WTC11 (cell line): ENCODE data around the gene SUV39H2.
A peak's percentile ranks its signal among the peaks of the same experiment; 100 is the strongest.

Experiments used
- TF ChIP-seq, protein P1 (sequence below): fragments of 200-600 bp; IDR thresholded peaks from 2 replicates; pipeline ENCODE4 v1.8.0; 2022; ENCODE audit warnings: antibody characterized with exemption
- TF ChIP-seq, protein P2 (sequence below): sonication (generic); formaldehyde crosslinking; IDR thresholded peaks from 2 replicates; pipeline ENCODE4 v1.8.0; 2022; ENCODE audit warnings: mild to moderate bottlenecking, missing genetic modification reagents
- TF ChIP-seq, protein P3 (sequence below): sonication (generic); formaldehyde crosslinking; IDR thresholded peaks from 2 replicates; pipeline ENCODE4 v1.8.1; 2023; ENCODE audit warnings: mild to moderate bottlenecking, missing genetic modification reagents, borderline replicate concordance
- TF ChIP-seq, protein P4 (sequence below): sonication (generic); formaldehyde crosslinking; IDR thresholded peaks from 2 replicates; pipeline ENCODE4 v1.8.1; 2023; ENCODE audit warnings: mild to moderate bottlenecking, missing genetic modification reagents, moderate library complexity

DNA sequence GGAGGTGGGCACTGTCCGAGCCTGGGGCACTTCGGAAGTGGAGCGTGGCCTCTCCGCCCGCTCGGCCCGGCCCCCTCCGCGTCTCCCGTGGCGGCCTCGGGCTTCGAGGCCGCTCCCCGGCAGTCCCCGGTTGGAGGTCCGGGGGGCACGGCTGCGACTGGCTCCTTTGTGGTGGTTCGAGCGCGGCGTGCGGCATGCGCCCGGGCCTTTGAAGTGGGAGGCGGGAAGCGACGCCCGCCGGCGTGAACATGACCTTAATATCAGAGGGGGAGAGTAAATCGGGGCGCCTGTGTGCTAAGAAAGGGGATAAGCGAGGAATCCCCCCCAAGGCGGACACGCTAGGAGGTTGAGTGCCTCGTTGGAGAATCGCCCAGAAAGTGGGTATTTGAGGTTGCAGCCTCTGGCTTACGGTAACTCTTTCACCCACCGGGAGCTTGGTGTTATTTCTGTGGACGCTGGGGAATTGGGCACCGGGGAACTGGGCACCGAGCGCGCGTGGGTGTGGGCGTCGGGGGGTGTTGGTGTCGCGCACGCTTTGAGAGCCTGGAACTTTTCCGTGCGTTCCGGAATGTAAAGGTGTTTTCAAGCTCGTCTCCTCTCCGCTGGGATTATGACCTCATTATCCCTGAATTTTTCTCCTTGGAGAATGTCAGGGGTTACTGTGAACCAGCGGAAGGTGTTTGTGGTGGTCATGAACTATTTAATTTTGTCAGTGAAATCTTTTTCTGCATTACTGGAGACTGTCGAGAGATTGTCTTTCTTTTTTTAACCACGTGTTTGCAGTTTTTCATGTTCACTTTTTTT is 660 bp downstream of the SUV39H2 start:
- TF ChIP-seq, protein P1, sequence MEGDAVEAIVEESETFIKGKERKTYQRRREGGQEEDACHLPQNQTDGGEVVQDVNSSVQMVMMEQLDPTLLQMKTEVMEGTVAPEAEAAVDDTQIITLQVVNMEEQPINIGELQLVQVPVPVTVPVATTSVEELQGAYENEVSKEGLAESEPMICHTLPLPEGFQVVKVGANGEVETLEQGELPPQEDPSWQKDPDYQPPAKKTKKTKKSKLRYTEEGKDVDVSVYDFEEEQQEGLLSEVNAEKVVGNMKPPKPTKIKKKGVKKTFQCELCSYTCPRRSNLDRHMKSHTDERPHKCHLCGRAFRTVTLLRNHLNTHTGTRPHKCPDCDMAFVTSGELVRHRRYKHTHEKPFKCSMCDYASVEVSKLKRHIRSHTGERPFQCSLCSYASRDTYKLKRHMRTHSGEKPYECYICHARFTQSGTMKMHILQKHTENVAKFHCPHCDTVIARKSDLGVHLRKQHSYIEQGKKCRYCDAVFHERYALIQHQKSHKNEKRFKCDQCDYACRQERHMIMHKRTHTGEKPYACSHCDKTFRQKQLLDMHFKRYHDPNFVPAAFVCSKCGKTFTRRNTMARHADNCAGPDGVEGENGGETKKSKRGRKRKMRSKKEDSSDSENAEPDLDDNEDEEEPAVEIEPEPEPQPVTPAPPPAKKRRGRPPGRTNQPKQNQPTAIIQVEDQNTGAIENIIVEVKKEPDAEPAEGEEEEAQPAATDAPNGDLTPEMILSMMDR: no peak
- TF ChIP-seq, protein P2, sequence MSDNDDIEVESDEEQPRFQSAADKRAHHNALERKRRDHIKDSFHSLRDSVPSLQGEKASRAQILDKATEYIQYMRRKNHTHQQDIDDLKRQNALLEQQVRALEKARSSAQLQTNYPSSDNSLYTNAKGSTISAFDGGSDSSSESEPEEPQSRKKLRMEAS (CRISPR knock-in tag): peak; percentile 43; the same call in 1 of the 2 replicates
- TF ChIP-seq, protein P3, sequence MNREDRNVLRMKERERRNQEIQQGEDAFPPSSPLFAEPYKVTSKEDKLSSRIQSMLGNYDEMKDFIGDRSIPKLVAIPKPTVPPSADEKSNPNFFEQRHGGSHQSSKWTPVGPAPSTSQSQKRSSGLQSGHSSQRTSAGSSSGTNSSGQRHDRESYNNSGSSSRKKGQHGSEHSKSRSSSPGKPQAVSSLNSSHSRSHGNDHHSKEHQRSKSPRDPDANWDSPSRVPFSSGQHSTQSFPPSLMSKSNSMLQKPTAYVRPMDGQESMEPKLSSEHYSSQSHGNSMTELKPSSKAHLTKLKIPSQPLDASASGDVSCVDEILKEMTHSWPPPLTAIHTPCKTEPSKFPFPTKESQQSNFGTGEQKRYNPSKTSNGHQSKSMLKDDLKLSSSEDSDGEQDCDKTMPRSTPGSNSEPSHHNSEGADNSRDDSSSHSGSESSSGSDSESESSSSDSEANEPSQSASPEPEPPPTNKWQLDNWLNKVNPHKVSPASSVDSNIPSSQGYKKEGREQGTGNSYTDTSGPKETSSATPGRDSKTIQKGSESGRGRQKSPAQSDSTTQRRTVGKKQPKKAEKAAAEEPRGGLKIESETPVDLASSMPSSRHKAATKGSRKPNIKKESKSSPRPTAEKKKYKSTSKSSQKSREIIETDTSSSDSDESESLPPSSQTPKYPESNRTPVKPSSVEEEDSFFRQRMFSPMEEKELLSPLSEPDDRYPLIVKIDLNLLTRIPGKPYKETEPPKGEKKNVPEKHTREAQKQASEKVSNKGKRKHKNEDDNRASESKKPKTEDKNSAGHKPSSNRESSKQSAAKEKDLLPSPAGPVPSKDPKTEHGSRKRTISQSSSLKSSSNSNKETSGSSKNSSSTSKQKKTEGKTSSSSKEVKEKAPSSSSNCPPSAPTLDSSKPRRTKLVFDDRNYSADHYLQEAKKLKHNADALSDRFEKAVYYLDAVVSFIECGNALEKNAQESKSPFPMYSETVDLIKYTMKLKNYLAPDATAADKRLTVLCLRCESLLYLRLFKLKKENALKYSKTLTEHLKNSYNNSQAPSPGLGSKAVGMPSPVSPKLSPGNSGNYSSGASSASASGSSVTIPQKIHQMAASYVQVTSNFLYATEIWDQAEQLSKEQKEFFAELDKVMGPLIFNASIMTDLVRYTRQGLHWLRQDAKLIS (CRISPR knock-in tag): no peak
- TF ChIP-seq, protein P4, sequence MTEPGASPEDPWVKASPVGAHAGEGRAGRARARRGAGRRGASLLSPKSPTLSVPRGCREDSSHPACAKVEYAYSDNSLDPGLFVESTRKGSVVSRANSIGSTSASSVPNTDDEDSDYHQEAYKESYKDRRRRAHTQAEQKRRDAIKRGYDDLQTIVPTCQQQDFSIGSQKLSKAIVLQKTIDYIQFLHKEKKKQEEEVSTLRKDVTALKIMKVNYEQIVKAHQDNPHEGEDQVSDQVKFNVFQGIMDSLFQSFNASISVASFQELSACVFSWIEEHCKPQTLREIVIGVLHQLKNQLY (CRISPR knock-in tag): no peak
